SH-SY5Y (cell line): ENCODE measurements around the gene MYL7.
A peak's percentile ranks its signal among the peaks of the same experiment; 100 is the strongest.

Experiments used
- GATA2 ChIP-seq: IDR thresholded peaks from 2 replicates; pipeline ENCODE4 v1.6.1; 2011; ENCODE audit warnings: mild to moderate bottlenecking, low read depth, low read length
- GATA3 ChIP-seq: IDR thresholded peaks from 2 replicates; pipeline ENCODE4 v1.6.1; 2011; ENCODE audit warnings: low read depth, mild to moderate bottlenecking, low read length, moderate library complexity

DNA sequence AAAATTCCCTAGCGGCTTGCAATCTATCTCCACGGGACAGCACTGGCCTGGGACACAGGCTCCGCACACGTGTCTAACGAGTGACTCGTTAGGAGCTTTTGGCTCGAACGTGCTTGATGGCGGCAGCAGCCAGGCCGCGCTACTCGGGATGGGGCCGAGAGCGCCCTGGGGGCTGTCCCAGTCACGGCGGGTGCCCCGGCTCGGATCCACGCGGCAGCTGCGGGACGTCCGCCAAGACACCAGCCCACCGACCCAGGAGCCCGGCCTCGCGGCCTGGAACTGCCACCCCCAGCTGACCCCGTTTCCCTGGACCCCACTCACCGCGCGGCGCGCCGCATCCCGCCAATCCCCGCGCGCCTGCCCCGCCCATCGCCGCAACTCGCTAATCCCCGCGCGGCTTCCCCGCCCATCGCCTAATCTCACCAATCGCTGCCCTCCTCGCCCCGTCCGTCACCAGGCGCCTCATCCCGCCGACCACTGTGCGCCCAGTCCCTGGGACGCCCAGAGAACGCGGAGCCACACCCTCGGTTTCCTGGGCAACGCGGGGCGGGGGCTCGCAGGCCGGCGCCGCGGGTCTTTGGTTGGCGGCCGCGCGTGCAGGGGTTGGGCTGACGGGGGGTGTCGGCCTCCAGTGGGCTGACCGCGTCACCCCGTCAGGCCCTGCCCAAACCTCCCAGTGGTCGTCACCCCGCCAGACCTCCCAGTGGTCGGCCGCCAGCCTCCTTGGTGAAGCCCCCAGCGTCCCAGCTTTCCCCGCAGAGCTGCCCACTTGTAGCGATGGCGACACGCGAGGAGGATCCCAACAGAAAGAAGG lies 17.7 kb downstream of the MYL7 start, which contains the start of gene POLD2:
- TF ChIP-seq GATA2 (0 out of 2 replicates have a peak, but pooled peaks have one; percentile 6), GATA3 (no peak)
